OCI-LY7 (cell line): Measurements from ENCODE around the gene DPT.

Experiments used
- EZH2phosphoT487 ChIP-seq: fragments of 200-600 bp; sonication (generic); IDR thresholded peaks from 2 replicates; pipeline ENCODE4 v1.6.1; 2018; ENCODE audit warnings: low read depth, borderline replicate concordance, mild to moderate bottlenecking, mixed run types, antibody characterized with exemption, low read length, moderate library complexity, mixed read lengths
- TF ChIP-seq, protein P1 (sequence below): fragments of 200-600 bp; sonication (generic); conservative IDR thresholded peaks from 2 replicates; pipeline ENCODE4 v1.5.1; 2014; ENCODE audit warnings: mild to moderate bottlenecking, antibody characterized with exemption, low read length, moderate library complexity, mixed read lengths

DNA sequence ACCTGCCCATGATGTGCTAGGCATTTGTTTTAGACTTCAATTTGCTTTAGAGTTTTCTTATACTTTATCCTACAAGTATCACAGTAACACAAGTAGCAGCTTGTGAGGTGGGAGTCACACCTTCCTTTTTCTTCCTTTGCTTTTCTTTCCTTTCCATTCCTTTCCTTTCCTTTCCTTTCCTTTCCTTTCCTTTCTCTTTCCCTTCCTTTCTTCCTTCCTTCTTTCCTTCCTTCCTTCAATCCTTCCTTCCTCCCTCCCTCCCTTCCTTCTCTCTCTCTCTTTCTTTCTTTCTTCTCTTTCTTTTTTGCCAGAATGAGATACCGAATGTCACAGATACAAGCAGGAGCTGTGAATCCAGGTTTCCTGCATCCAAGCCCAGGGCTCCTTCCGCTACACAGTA, 3.9 kb downstream of the DPT start:
- TF ChIP-seq EZH2phosphoT487: no peak
- TF ChIP-seq, protein P1, sequence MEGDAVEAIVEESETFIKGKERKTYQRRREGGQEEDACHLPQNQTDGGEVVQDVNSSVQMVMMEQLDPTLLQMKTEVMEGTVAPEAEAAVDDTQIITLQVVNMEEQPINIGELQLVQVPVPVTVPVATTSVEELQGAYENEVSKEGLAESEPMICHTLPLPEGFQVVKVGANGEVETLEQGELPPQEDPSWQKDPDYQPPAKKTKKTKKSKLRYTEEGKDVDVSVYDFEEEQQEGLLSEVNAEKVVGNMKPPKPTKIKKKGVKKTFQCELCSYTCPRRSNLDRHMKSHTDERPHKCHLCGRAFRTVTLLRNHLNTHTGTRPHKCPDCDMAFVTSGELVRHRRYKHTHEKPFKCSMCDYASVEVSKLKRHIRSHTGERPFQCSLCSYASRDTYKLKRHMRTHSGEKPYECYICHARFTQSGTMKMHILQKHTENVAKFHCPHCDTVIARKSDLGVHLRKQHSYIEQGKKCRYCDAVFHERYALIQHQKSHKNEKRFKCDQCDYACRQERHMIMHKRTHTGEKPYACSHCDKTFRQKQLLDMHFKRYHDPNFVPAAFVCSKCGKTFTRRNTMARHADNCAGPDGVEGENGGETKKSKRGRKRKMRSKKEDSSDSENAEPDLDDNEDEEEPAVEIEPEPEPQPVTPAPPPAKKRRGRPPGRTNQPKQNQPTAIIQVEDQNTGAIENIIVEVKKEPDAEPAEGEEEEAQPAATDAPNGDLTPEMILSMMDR: no peak
